Stimulated activated CD4-positive, alpha-beta T cell treated with anti-CD3 and anti-CD28 coated beads, TNF-alpha, amount 100 ng/mL, for 48 hours (primary cell): ENCODE results near the gene TUBB4A.
A peak's percentile ranks its signal among the peaks of the same experiment; 100 is the strongest.
"Not testable (repeated sequence)": the region's sequence is repeated elsewhere in the genome, so short reads cannot be mapped to it uniquely, and the experiment has no call there.

ENCODE experiments used
- DNase-seq, 3 donors: peaks; one replicate each; pipeline ENCODE4 v3.0.0-alpha.2; 2020; ENCODE audit warnings: low read depth in 3 of 3

Gene TUBB4A

GRCh38 chr19:6524311-6524710, 22.2 kb upstream of the TUBB4A start:
- DNase-seq = no peak

GRCh38 chr19:6522712-6523111, 20.6 kb upstream of the TUBB4A start:
- DNase-seq = no peak

- DNase-seq = peak in 1 of 3 donors; percentile 18
Observed at GRCh38 chr19:6521718-6522646, 19.9 kb upstream of the TUBB4A start.

GRCh38 chr19:6519289-6519688, 17.2 kb upstream of the TUBB4A start:
- no peak for DNase-seq

GRCh38 chr19:6518145-6518911, 16.2 kb upstream of the TUBB4A start:
- DNase-seq = no peak

- peak; percentile 81 to 97 (median 94) for DNase-seq
Observed at GRCh38 chr19:6516659-6517291, 14.7 kb upstream of the TUBB4A start.

GRCh38 chr19:6516018-6516658, 14.0 kb upstream of the TUBB4A start:
- DNase-seq = peak; percentile 51 to 69 (median 62)

GRCh38 chr19:6514926-6515544, 12.9 kb upstream of the TUBB4A start:
- DNase-seq = no peak

- no peak for DNase-seq
Observed at GRCh38 chr19:6514089-6514488, 12.0 kb upstream of the TUBB4A start.

GRCh38 chr19:6510618-6511017, 8.5 kb upstream of the TUBB4A start:
- no peak for DNase-seq

GRCh38 chr19:6509118-6509971, 7.2 kb upstream of the TUBB4A start:
- DNase-seq = no peak

GRCh38 chr19:6508028-6508771, 6.1 kb upstream of the TUBB4A start:
- DNase-seq = not testable (repeated sequence)

- no peak for DNase-seq
Observed at GRCh38 chr19:6503407-6504201, 1.5 kb upstream of the TUBB4A start.

- DNase-seq = no peak
Observed at GRCh38 chr19:6500837-6501739, 1.0 kb downstream of the TUBB4A start.

GRCh38 chr19:6499052-6499790, 2.9 kb downstream of the TUBB4A start:
- DNase-seq = no peak

- DNase-seq = no peak
Observed at GRCh38 chr19:6498294-6499036, 3.6 kb downstream of the TUBB4A start.
